Lower leg skin (tissue), 4 donors: Measurements from ENCODE around the gene JPT2. TPM values are rescaled to one million over a fixed set of nuclear protein-coding genes. Genes with fewer than 3 reads are reported as not detected.

Experiments used
- DNase-seq, 2 donors: peaks; one replicate each; pipeline ENCODE4 v3.0.0-alpha.2; 2019; ENCODE audit warnings: low spot score in 2 of 2
- H3K4me3 ChIP-seq: fragments of 200-600 bp; sonication (generic); 2 replicates; pipeline ENCODE4 v1.5.1; 2017; ENCODE audit warnings: mild to moderate bottlenecking, low read depth; ENCODE audit not compliant: poor library complexity, severe bottlenecking
- CTCF ChIP-seq, 3 donors: fragments of 450-650 bp; IDR thresholded peaks; one replicate each; pipeline ENCODE4 v1.5.1; 2016; ENCODE audit warnings: antibody characterized with exemption in 3 of 3, mild to moderate bottlenecking in 3 of 3, moderate library complexity in 2 of 3
- POLR2A ChIP-seq, 2 donors: fragments of 450-650 bp; IDR thresholded peaks; one replicate each; pipeline ENCODE4 v1.6.1; 2016 to 2017; ENCODE audit warnings: antibody characterized with exemption in 2 of 2, mild to moderate bottlenecking in 1 of 2, moderate library complexity in 1 of 2
- WGBS, 2 donors: methylation state at CpG; one replicate each; pipeline ENCODE4 v1.1.5; 2018; 5-methylcytosine and 5-hydroxymethylcytosine counted together
- intact Hi-C: fragments of 100-400 bp; cut with DNase I; formaldehyde crosslinking; loops from one replicate; pipeline ENCODE4 v1.15.0; 2023; ENCODE audit warnings: low total_unique reads
- total RNA-seq, 4 donors: library from RNA; depleted of rRNA; stranded (reverse); fragments of >200 nt; gene quantifications; one replicate each; pipeline ENCODE4 v1.1.0, GENCODE V29; 2016

JPT2 gene
- total RNA-seq, 4 donors from 2014 or later, result 23.3 to 40.1 (median 38.1) TPM

GRCh38 chr16:1734816-1735215, 56.7 kb downstream of the JPT2 start:
- WGBS, 2 donors, result 96 to 98% methylated on average over 22 of the region's 22 CpGs
- intact Hi-C loops, result no loop called here
- TF ChIP-seq CTCF (IDR thresholded peaks at IDR 0.05) (no peak), POLR2A (IDR thresholded peaks at IDR 0.05) (no peak)
- H3K4me3 ChIP-seq, result no peak overlapping the region
- DNase-seq, result no peak

GRCh38 chr16:1740234-1740633, 62.2 kb downstream of the JPT2 start:
- intact Hi-C loops, result loop anchor here (10.0 kb wide), 1 partner anchor 275 kb away; no protein-coding TSS in a partner anchor
- 95 to 98% methylated on average over 33 of the region's 33 CpGs for WGBS, 2 donors
- no peak overlapping the region for H3K4me3 ChIP-seq
- TF ChIP-seq POLR2A (IDR thresholded peaks at IDR 0.05) (no peak), CTCF (IDR thresholded peaks at IDR 0.05) (no peak)
- no peak for DNase-seq

DNA sequence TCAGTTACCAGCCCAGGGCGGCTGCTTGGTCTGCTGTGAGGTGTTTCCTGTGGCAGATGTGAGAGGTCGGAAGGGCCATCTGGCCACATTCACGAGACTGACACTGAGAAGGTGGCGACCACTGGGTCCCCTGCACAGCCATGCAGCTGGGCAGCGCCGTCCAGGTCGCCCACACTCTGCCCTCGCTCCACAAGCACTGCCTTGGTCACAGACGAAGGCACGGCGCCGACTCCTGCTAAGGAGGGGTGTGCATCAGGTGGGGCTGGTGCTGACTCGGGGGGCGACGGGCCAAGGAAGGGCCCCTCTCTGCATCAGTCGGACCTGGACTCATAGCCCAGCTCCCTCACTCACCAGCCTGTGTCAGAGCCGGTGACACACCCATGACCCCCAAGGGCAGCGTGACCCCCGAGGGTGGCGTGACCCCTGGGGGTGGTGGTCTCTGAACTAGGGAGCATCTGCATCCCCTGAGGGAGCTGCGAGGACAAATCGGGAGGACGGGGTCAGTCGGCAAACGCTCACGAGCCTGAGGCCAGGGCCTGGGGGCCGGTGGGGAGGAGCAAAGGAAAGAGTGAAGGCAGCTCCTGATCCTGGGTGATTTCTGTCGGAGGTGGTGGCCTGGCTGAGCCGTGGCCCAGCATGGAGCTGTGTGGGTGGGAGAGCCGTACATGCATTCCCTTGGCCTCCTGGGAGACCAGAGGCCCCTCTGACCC, 62.9 kb downstream of the JPT2 start:
- intact Hi-C loops, result loop anchor here (10.0 kb wide), 1 partner anchor 276 kb away; no protein-coding TSS in a partner anchor
- 93 to 94% methylated on average over 29 to 30 of the region's 30 CpGs for WGBS, 2 donors

GRCh38 chr16:1741553-1742165, 63.6 kb downstream of the JPT2 start:
- TF ChIP-seq CTCF (IDR thresholded peaks at IDR 0.05) (no peak), POLR2A (IDR thresholded peaks at IDR 0.05) (no peak)
- intact Hi-C loops, result loop anchor here (10.0 kb wide), 1 partner anchor 277 kb away; no protein-coding TSS in a partner anchor
- no peak overlapping the region for H3K4me3 ChIP-seq
- no peak for DNase-seq
- 91 to 92% methylated on average over 16 to 19 of the region's 19 CpGs for WGBS, 2 donors

More for the DNA sequence above, 62.9 kb downstream of the JPT2 start:
- DNase-seq, result no peak
- no peak overlapping the region for H3K4me3 ChIP-seq
- TF ChIP-seq CTCF (IDR thresholded peaks at IDR 0.05), result no peak
- TF ChIP-seq POLR2A (IDR thresholded peaks at IDR 0.05), result no peak

DNA sequence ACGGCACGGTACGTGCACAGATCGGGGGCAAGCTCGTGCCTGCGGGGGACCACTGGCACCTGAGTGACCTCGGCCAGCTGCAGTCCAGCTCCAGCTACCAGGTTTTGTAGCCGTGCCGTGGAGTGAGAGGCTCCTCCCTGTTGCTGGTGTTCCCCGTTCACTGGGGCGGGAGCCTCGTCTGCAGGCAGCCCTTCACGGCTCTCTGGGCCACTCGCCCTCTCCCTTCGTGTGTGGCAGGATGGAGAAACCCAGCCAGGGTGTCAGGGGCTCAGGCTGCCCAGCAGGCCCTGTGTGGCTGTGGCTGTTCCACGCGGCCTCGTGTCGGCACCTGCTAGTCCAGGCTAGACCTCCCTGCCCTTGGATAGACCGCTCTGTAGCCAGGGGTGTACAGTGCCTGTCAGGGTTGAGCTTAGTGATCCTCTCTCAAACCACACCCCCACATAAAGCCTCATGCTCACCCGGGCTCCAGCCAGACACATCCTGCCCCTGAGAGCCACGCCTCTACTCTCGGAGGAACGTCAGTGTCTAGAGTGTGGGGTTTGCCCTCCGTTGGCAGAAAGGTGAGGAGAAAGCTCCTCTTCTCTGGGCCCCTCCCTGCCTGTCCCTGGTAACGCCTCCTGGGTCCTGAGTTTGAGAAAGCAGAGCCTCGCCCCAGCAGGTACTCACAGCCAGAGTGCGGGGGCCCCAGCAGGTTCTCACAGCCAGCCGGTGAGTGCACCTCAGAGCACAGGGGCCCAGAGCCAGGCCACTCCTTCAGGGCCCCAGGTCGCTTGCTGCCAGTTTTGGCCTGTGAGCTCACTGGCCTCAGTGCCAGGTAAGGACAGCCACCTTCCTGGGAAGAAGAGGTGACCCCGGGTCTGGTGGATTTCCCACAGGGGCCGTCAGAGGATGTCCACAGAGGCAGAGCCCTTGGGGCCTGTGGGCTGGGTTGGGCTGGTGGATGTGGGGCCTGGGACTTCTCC, 65.6 kb downstream of the JPT2 start:
- intact Hi-C loops, result loop anchor here (10.0 kb wide), 1 partner anchor 279 kb away; no protein-coding TSS in a partner anchor
- 82 to 87% methylated on average over 28 to 31 of the region's 32 CpGs for WGBS, 2 donors
- no peak overlapping the region for H3K4me3 ChIP-seq
- peak in 1 of 2 donors; percentile 72 for DNase-seq
- TF ChIP-seq CTCF (IDR thresholded peaks at IDR 0.05) (no peak), POLR2A (IDR thresholded peaks at IDR 0.05) (no peak)
